Renal cortical epithelial cell (primary cell): ENCODE results near the gene MAPRE2. TPM values are rescaled to one million over a fixed set of nuclear protein-coding genes. Genes with fewer than 3 reads are reported as not detected.

Experiments used
- DNase-seq: peaks from one replicate; pipeline ENCODE4 v3.0.0-alpha.2; 2011; ENCODE audit warnings: low read depth
- total RNA-seq: library from RNA; depleted of rRNA; stranded (reverse); fragments of >200 nt; gene quantifications from 2 replicates; pipeline ENCODE4 v1.2.3, GENCODE V29; 2014

Gene MAPRE2
- total RNA-seq, 1 donor from 2014 or later = 10.0 TPM

- DNase-seq = no peak
Measured at GRCh38 chr18:35032113-35032512, 9.1 kb upstream of the MAPRE2 start.

DNA sequence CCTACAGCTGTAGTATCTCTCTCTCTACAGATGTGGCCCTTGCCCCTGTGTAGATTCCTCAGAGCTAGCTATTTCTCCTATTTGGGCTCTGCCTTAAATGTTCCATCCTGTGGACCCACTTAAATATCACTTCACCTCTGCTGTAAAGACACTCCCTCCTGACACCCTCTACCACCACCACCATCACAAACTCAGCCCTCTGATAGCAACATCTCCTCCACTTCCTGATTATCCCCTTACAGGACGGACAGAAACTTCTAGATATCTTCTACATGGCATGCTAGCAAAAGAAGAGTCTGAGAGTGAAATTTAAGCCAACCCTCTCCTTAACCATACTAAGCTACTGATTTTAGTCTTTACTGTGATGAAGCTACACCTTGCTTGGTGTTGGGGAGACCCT lies 3.2 kb upstream of the MAPRE2 start:
- DNase-seq = no peak

- DNase-seq = no peak
Measured at GRCh38 chr18:35038881-35039491, 2.2 kb upstream of the MAPRE2 start.

DNA sequence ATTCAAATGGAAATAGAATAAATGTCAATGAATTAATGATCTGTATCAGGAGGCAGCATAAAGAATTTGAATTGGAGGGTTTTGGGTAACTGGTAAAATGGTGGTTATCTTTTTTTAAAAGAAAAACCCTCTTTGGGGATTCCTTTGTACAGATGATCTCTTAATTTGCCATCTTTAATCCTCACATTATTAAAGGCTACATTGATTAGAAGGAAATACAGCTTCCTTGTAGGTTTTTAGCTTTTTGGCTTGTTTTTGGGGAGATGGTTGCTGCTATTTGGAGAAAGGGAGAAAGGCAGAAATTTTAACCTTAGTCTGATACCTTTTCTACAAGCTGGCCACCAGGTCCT lies 600 bp upstream of the MAPRE2 start:
- no peak for DNase-seq

DNA sequence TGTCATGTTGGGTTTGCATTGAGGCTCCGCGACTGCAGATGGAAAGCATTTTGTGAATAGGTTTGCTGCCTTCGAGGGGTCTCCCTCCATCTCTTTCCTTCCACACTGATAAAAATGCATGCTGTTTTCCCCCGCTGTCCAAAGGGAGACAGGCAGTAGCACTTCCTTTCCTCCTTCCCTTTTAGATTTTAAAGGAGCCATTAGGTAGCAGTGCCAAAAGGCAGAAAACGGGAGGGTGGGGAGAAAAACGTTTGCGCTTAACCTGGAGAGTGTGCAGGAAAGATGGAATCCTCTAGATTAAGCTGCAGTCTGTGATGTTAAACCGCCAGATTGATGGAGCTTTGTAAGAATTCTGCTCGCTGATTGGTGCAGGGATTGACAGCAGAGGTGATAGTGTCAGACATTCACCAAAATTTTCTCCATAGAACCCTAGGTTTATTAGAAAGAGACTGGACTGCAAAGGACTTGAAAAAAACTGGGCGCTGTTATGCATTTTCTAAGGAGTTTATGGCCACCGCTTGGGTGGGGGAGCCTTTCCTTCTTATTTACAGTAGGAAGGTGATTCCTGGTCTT lies 688 bp downstream of the MAPRE2 start:
- DNase-seq = no peak

GRCh38 chr18:35042389-35043071 lies 1.3 kb downstream of the MAPRE2 start:
- no peak for DNase-seq

- no peak for DNase-seq
Measured at GRCh38 chr18:35043207-35043606, 2.0 kb downstream of the MAPRE2 start.

- no peak for DNase-seq
Measured at GRCh38 chr18:35045121-35045520, 3.9 kb downstream of the MAPRE2 start.

GRCh38 chr18:35045806-35046205 lies 4.6 kb downstream of the MAPRE2 start:
- no peak for DNase-seq

DNA sequence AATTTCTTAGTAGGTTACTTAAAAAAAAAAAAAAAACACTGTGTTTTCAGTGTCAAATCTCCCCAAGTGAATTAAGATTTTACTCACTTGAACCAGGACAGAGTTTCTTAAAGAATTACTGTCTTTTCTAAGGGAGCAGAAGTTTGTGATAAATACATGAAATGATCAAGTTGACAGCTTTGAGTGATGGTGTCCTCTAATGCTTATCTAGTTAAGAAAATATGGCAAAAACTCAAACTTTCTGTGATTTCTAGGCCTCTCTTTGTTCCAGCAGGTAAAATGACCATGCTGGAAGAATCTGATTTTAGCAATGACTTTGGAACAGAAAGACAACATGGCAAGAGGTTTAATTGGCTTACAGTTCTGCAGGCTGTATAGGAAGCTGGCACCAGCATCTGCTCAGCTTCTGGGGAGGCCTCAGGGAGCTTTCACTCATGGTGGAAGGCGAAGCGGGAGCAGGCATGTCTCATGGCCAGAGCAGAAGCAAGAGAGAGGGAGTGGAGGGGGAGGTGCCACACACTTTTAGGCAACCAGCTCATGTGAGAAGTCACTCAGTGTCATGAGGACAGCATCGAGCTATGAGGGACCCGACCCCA lies 6.6 kb downstream of the MAPRE2 start:
- no peak for DNase-seq

- no peak for DNase-seq
Measured at GRCh38 chr18:35049111-35050027, 8.2 kb downstream of the MAPRE2 start.

- no peak for DNase-seq
Measured at GRCh38 chr18:35050028-35050546, 8.9 kb downstream of the MAPRE2 start.

GRCh38 chr18:35050705-35051195 lies 9.5 kb downstream of the MAPRE2 start:
- no peak for DNase-seq

GRCh38 chr18:35051641-35052377 lies 10.6 kb downstream of the MAPRE2 start:
- DNase-seq = no peak

DNA sequence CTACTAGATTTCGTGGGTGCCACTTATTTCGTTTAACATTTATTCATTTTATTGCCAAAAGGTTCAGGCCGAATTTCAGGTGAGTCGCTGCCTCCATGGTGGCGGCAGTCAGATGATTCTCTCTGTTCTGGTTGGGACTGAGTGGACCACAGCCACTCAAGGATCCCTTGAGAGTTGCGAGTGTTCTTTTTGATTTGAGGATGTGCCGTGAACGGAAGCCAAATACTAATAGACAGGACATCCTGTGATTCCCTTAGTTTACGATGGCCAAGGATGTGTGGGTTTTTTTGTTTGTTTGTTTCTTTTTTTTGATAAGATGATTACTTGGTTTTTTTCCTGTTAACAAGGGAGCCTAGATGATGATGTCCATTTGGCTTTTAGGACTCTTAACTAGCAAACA lies 13.2 kb downstream of the MAPRE2 start:
- DNase-seq = no peak

- DNase-seq = no peak
Measured at GRCh38 chr18:35055105-35055504, 13.9 kb downstream of the MAPRE2 start.

DNA sequence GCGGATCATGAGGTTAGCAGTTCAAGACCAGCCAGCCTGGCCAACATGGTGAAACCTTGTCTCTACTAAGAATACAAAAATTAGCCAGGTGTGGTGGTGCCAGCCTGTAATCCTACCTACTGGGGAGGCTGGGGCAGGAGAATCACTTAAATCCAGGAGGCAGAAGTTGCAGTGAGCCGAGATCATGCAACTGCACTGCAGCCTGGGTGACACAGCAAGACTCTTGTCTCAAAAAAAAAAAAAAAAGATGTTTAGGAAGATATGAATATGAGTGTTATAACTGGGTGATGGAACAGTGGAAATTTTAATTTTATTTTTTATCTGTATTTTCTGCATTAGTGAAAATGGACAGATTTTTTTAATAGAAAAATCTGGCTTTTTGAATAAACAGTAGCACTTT lies 14.5 kb downstream of the MAPRE2 start:
- DNase-seq = no peak

DNA sequence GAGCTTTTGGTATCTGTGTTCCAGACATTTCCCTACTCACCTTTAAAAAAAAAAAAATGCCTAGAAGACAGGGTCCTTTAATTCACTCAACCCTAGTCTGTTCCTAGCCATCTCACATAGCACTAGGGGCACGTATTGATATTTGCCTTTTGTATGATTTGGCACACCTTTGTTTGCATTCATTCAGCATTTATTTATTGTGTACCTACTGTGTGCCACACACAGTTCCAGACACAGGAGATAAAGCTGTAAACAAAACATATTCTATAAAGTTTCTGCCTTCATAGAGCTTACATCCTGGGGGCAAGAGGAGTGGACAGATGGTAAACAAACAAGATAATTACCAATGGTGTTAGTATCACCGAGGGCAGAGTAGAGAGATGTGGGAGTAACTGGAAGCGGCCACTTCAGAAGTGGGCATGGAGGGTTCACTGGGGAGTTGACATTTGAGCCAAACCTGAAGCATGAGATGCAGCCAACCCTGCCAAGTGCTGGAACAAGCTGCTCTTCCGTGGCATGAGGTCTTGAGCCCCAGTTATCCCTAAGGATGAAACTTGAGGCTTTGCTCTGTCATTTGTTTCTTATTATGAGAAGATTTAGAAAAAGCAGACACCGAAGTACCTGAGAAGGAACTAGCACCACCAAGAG lies 18.2 kb downstream of the MAPRE2 start:
- no peak for DNase-seq

DNA sequence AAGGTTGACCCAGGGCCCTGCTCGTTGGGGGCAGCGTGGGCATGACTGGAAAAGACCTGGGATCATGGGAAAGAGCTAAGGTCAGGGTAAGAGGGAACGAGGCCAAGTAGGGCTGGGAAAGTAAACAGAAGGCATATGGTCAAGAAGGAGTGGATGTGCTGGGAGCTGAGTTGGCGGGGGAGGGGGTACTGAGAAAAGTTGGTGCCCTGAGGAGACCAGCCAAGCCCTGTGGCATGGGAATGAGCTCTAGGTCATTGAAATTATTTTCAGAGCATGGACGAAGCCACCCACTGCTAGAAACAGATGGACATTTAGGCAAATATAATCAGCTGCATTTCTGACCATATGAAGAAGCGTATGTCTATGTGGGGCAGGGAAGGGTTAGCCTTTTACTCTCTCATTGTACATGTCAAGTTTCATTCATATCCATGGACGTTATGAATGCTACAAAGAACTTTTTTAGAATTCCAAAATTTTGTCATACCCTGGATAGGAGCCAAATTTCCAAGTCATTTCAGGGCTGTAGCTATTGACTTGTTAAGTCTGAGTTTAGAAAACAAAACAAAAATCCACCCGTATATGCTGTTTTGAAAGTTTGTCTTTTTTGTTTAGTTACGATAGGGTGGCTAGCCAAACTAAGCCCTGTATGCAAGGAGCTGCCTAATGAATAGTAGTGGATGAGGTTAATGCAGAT lies 19.1 kb downstream of the MAPRE2 start:
- DNase-seq = no peak

GRCh38 chr18:35061336-35061735 lies 20.1 kb downstream of the MAPRE2 start:
- no peak for DNase-seq
